ENCODE results near the gene CFAP97D2. TPM values are rescaled to one million over a fixed set of nuclear protein-coding genes. Genes with fewer than 3 reads are reported as not detected.

CFAP97D2 gene
- polyA plus RNA-seq, 1 donor (not counting 4 experiments of a cell fraction or from before 2014, with no cell fraction given): not detected

- TF ChIP-seq, protein P1, sequence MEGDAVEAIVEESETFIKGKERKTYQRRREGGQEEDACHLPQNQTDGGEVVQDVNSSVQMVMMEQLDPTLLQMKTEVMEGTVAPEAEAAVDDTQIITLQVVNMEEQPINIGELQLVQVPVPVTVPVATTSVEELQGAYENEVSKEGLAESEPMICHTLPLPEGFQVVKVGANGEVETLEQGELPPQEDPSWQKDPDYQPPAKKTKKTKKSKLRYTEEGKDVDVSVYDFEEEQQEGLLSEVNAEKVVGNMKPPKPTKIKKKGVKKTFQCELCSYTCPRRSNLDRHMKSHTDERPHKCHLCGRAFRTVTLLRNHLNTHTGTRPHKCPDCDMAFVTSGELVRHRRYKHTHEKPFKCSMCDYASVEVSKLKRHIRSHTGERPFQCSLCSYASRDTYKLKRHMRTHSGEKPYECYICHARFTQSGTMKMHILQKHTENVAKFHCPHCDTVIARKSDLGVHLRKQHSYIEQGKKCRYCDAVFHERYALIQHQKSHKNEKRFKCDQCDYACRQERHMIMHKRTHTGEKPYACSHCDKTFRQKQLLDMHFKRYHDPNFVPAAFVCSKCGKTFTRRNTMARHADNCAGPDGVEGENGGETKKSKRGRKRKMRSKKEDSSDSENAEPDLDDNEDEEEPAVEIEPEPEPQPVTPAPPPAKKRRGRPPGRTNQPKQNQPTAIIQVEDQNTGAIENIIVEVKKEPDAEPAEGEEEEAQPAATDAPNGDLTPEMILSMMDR (optimal IDR thresholded peaks at IDR 0.05 in 1 of 3, IDR thresholded peaks at IDR 0.05 in 1 of 3, conservative IDR thresholded peaks at IDR 0.05 in 1 of 3; ENCODE audit: extremely low read depth in 1 of 3, insufficient read depth in 2 of 3, low read length in 3 of 3): no peak
- TF ChIP-seq EZH2 (IDR thresholded peaks at IDR 0.05; ENCODE audit: low read length): no peak
- no peak for DNase-seq (ENCODE audit: low read depth, low spot score)
- Histone ChIP-seq H3K9me3 (ENCODE audit: control insufficient read depth, low read depth, low read length) (no peaks in the 10 kb centered on the region), H3K36me3 (ENCODE audit: control insufficient read depth in 2 of 2, extremely low read depth in 1 of 2, insufficient read depth in 2 of 2, low read length in 2 of 2) (no peaks in the 10 kb centered on the region), H3K27ac (ENCODE audit: control insufficient read depth, insufficient read depth, low read length) (no peak overlapping the region), H3K4me2 (ENCODE audit: control insufficient read depth, extremely low read depth, insufficient read depth, low read depth, low read length) (peak overlapping the region; percentile 69), H3K4me3 (ENCODE audit: control insufficient read depth in 2 of 3, extremely low read depth in 1 of 3, insufficient read depth in 2 of 3, low read depth in 1 of 3, low read length in 3 of 3) (no peak overlapping the region), H2AFZ (ENCODE audit: control insufficient read depth, low read length) (no peak overlapping the region), H3K4me1 (ENCODE audit: control insufficient read depth, extremely low read depth, insufficient read depth, low read length) (peaks cover 24% of the 10 kb centered on the region), H3K9ac (ENCODE audit: control insufficient read depth, extremely low read depth, insufficient read depth, low read length) (no peak overlapping the region), H3K79me2 (ENCODE audit: control insufficient read depth, insufficient read depth, low read length) (no peaks in the 10 kb centered on the region), H3K27me3 (ENCODE audit: control insufficient read depth, extremely low read depth, insufficient read depth, low read length) (peaks cover 8% of the 10 kb centered on the region), H4K20me1 (ENCODE audit: control insufficient read depth, extremely low read depth, insufficient read depth, low read length) (no peaks in the 10 kb centered on the region), H3K9me1 (ENCODE audit: control insufficient read depth, extremely low read depth, insufficient read depth, low read length) (no peaks in the 10 kb centered on the region)
- dilution Hi-C loops (cut with MboI; ENCODE audit: extremely low pct_ligation_motif_present, low sequenced_read_pairs): no loop called here
- FAIRE-seq: no peak
Observed at GRCh38 chr13:114140906-114141250, 38.2 kb upstream of the CFAP97D2 start.

GRCh38 chr13:114141261-114141996 is 37.6 kb upstream of the CFAP97D2 start:
- no peak for DNase-seq (ENCODE audit: low read depth, low spot score)
- Histone ChIP-seq H3K9ac (ENCODE audit: control insufficient read depth, extremely low read depth, insufficient read depth, low read length) (no peak overlapping the region), H4K20me1 (ENCODE audit: control insufficient read depth, extremely low read depth, insufficient read depth, low read length) (no peaks in the 10 kb centered on the region), H3K27ac (ENCODE audit: control insufficient read depth, insufficient read depth, low read length) (no peak overlapping the region), H3K4me3 (ENCODE audit: control insufficient read depth in 2 of 3, extremely low read depth in 1 of 3, insufficient read depth in 2 of 3, low read depth in 1 of 3, low read length in 3 of 3) (no peak overlapping the region), H2AFZ (ENCODE audit: control insufficient read depth, low read length) (no peak overlapping the region), H3K4me2 (ENCODE audit: control insufficient read depth, extremely low read depth, insufficient read depth, low read depth, low read length) (no peak overlapping the region), H3K79me2 (ENCODE audit: control insufficient read depth, insufficient read depth, low read length) (no peaks in the 10 kb centered on the region), H3K9me3 (ENCODE audit: control insufficient read depth, low read depth, low read length) (no peaks in the 10 kb centered on the region), H3K4me1 (ENCODE audit: control insufficient read depth, extremely low read depth, insufficient read depth, low read length) (peaks cover 24% of the 10 kb centered on the region), H3K9me1 (ENCODE audit: control insufficient read depth, extremely low read depth, insufficient read depth, low read length) (no peaks in the 10 kb centered on the region), H3K27me3 (ENCODE audit: control insufficient read depth, extremely low read depth, insufficient read depth, low read length) (peaks cover 9% of the 10 kb centered on the region), H3K36me3 (ENCODE audit: control insufficient read depth in 2 of 2, extremely low read depth in 1 of 2, insufficient read depth in 2 of 2, low read length in 2 of 2) (no peaks in the 10 kb centered on the region)
- TF ChIP-seq, protein P1 (optimal IDR thresholded peaks at IDR 0.05 in 1 of 3, IDR thresholded peaks at IDR 0.05 in 1 of 3, conservative IDR thresholded peaks at IDR 0.05 in 1 of 3; ENCODE audit: extremely low read depth in 1 of 3, insufficient read depth in 2 of 3, low read length in 3 of 3): no peak
- no peak for TF ChIP-seq EZH2 (IDR thresholded peaks at IDR 0.05; ENCODE audit: low read length)
- FAIRE-seq: no peak
- dilution Hi-C loops (cut with MboI; ENCODE audit: extremely low pct_ligation_motif_present, low sequenced_read_pairs): no loop called here

Data from keratinocyte (primary cell).